Body of pancreas (tissue), 4 donors: ENCODE results near the gene SOX18. TPM values are rescaled to one million over a fixed set of nuclear protein-coding genes. Genes with fewer than 3 reads are reported as not detected.

Experiments
- ATAC-seq: fragments of 150-250 bp; one replicate; pipeline ENCODE4 v1.9.1; 2016
- DNase-seq, 4 donors: peaks; one replicate each; pipeline ENCODE4 v3.0.0-alpha.2; 2019
- H3K27ac ChIP-seq, 4 donors: fragments of 200-600 bp; sonication (generic); 1 replicate in 3 of 4; 2 replicates in 1 of 4; pipeline versions ENCODE4 v1.5.1 to v1.6.1; 2016 to 2019; ENCODE audit warnings: mild to moderate bottlenecking in 1 of 4, mixed read lengths in 1 of 4, moderate library complexity in 1 of 4
- H3K27me3 ChIP-seq, 2 donors: fragments of 200-600 bp; sonication (generic); one replicate each; pipeline ENCODE4 v1.6.0; 2016; ENCODE audit warnings: mild to moderate bottlenecking in 1 of 2
- H3K36me3 ChIP-seq, 2 donors: fragments of 200-600 bp; sonication (generic); replicated peaks in 1 of 2; 2 replicates each; pipeline ENCODE4 v1.5.1; 2016; ENCODE audit warnings: low read depth in 2 of 2; ENCODE audit not compliant: insufficient read depth in 1 of 2
- H3K4me1 ChIP-seq: fragments of 200-600 bp; sonication (generic); one replicate; pipeline ENCODE4 v1.6.0; 2016
- H3K4me3 ChIP-seq, 2 donors: fragments of 200-600 bp; sonication (generic); 1 replicate in 1 of 2; 2 replicates in 1 of 2; pipeline ENCODE4 v1.5.1; 2016 to 2019
- H3K9me3 ChIP-seq, 3 donors: fragments of 200-600 bp; sonication (generic); 1 replicate in 2 of 3; 2 replicates in 1 of 3; pipeline ENCODE4 v1.5.1; 2016
- CTCF ChIP-seq, 7 experiments: fragments of 450-650 bp in 4 of 7; fragments of 200-600 bp in 3 of 7; sonication (generic) in 3 of 7; IDR thresholded peaks; one replicate each; pipeline ENCODE4 v1.5.1; 2016 to 2019; ENCODE audit warnings: antibody characterized with exemption in 7 of 7
- POLR2A ChIP-seq, 3 donors: fragments of 450-650 bp; IDR thresholded peaks; one replicate each; pipeline ENCODE4 v1.6.1; 2016; ENCODE audit warnings: antibody characterized with exemption in 3 of 3, mild to moderate bottlenecking in 2 of 3
- WGBS, 2 donors: methylation state at CpG; one replicate each; pipeline ENCODE4 v1.1.5; 2017; 5-methylcytosine and 5-hydroxymethylcytosine counted together
- intact Hi-C: fragments of 100-400 bp; cut with DNase I; formaldehyde crosslinking; loops from one replicate; pipeline ENCODE4 v1.15.1; 2023
- total RNA-seq, 2 donors: library from RNA; depleted of rRNA; stranded (reverse); fragments of >200 nt; gene quantifications; one replicate each; pipeline ENCODE4 v1.1.0, GENCODE V29; 2016

SOX18 gene
- total RNA-seq, 2 donors from 2014 or later, result 6.5 to 17.1 TPM

GRCh38 chr20:64031822-64032314 is 17.6 kb downstream of the SOX18 start:
- H3K36me3 ChIP-seq, result peaks cover 10 to 23% of the 10 kb centered on the region in 2 donors
- DNase-seq (no peak), ATAC-seq (no peak)
- no peak overlapping the region for H3K27ac ChIP-seq
- H3K4me1 ChIP-seq, result no peaks in the 10 kb centered on the region
- no peaks in the 10 kb centered on the region for H3K27me3 ChIP-seq
- H3K4me3 ChIP-seq, result no peak overlapping the region
- intact Hi-C loops, result no loop called here
- H3K9me3 ChIP-seq, result no peaks in the 10 kb centered on the region
- WGBS, 2 donors, result 87 to 92% methylated on average over 4 to 18 of the region's 19 CpGs
- TF ChIP-seq POLR2A (IDR thresholded peaks at IDR 0.05), result no peak

DNA sequence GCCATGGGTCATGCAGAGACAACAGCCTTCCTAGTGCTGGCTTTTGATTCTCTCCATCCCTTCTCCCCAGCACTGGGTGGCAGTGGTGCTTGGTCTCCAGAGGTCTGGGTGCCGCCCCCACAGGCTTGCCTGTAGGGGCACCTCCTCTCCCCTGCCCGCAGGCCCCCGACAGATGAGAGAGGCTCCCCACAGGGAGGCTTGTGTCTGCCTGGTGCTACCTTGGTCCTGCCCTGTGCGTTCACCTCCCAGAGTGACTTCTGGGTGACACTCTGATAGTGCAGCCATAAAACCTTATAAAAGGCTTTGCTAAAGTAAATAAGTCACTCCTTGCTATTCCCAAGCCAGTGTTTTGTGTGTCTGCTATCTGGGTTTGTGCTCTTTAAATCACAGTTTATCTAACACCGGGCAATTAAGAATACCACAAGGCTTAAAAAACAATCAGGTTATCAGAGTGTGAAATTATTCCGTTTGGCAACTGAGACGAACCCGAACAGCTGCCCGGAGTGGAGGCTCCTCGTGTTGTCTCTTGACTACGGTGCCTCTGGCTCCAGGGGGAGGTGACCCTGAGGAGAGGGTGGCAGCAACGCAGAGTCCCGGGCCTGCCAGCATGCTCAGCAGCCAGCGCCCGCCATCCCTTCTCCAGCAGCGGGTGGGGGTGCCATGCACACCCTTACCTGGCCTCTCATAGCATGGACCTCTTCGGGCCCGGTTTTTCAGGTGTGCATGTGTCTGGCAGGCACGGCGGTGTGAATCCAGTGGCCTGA is 18.9 kb downstream of the SOX18 start:
- TF ChIP-seq POLR2A (IDR thresholded peaks at IDR 0.05), result no peak
- no peak for TF ChIP-seq CTCF (IDR thresholded peaks at IDR 0.05)
- ATAC-seq (no peak), DNase-seq (no peak)
- intact Hi-C loops, result no loop called here
- H3K9me3 ChIP-seq, result no peaks in the 10 kb centered on the region
- no peak overlapping the region for H3K27ac ChIP-seq
- H3K4me1 ChIP-seq, result no peaks in the 10 kb centered on the region
- no peak overlapping the region for H3K4me3 ChIP-seq
- H3K27me3 ChIP-seq, result no peaks in the 10 kb centered on the region
- 85 to 92% methylated on average over 10 to 20 of the region's 20 CpGs for WGBS, 2 donors
- H3K36me3 ChIP-seq, result peaks cover 11 to 34% of the 10 kb centered on the region in 2 donors

- H3K36me3 ChIP-seq, result peaks cover 11 to 41% of the 10 kb centered on the region in 2 donors
- H3K9me3 ChIP-seq, result no peaks in the 10 kb centered on the region
- TF ChIP-seq CTCF (IDR thresholded peaks at IDR 0.05), result no peak
- no peak for TF ChIP-seq POLR2A (IDR thresholded peaks at IDR 0.05)
- 91 to 95% methylated on average over 30 to 37 of the region's 38 CpGs for WGBS, 2 donors
- H3K4me1 ChIP-seq, result peaks cover 7% of the 10 kb centered on the region
- intact Hi-C loops, result no loop called here
- H3K27ac ChIP-seq, result no peak overlapping the region
- H3K27me3 ChIP-seq, result no peaks in the 10 kb centered on the region
- no peak overlapping the region for H3K4me3 ChIP-seq
- DNase-seq (no peak), ATAC-seq (no peak)
Observed at GRCh38 chr20:64029293-64030117, 19.9 kb downstream of the SOX18 start.

GRCh38 chr20:64027981-64028685 is 21.3 kb downstream of the SOX18 start:
- 93 to 94% methylated on average over 14 to 23 of the region's 24 CpGs for WGBS, 2 donors
- no peak for DNase-seq
- Histone ChIP-seq H3K36me3 (peaks cover 11 to 42% of the 10 kb centered on the region in 2 donors), H3K9me3 (no peaks in the 10 kb centered on the region), H3K4me1 (peaks cover 20% of the 10 kb centered on the region), H3K27me3 (no peaks in the 10 kb centered on the region), H3K4me3 (no peak overlapping the region), H3K27ac (no peak overlapping the region)
- no peak for TF ChIP-seq CTCF (IDR thresholded peaks at IDR 0.05)
- TF ChIP-seq POLR2A (IDR thresholded peaks at IDR 0.05), result no peak
- no peak for ATAC-seq
- intact Hi-C loops, result no loop called here
